ENCODE results near the gene YWHAG.
"Not testable (repeated sequence)": the region's sequence is repeated elsewhere in the genome, so short reads cannot be mapped to it uniquely, and the experiment has no call there.

Gene YWHAG

DNA sequence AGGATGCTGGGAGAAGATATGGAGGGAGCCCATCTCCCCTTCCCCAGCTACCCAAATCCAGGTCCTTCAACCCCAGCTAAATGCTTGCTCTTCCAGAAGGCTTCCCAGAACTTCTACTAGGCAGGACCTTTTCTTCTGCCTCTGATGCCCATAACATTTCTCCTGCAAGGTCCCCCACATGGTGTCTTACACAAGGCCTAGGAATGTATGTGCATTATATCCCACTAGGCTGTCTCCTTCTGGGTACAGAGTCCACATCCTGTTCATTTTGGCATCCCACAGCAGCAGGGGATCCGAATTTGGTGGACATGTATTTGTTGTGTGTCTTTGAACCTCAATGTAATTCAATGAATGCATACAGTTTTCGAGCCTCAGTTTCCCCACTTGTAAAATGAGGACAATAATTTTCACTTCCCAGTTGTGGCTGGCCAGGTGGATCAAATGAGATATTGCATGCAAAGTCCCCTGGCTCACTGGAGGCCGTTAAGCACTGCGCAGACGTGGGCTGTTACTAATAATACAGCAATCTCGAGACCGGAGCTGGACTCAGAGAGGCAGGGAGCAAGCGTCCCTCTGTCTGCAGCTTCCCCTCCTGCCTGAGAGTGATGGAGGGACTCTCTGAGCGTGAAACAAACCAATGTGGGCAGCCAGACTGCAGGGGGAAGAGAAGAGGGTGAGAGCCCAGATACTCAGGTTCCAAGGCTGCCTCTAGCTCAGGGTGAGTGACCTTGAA is 18.6 kb upstream of the YWHAG start:
- Histone ChIP-seq H3K9me3 (ENCODE audit: control insufficient read depth, insufficient read depth, low read depth, low read length) (no peaks in the 10 kb centered on the region), H3K36me3 (ENCODE audit: control insufficient read depth, insufficient read depth, low read length) (no peaks in the 10 kb centered on the region), H3K27me3 (ENCODE audit: control insufficient read depth, insufficient read depth, low read length) (no peaks in the 10 kb centered on the region), H3K4me3 (ENCODE audit: low read depth, low read length) (no peak overlapping the region), H3K9ac (ENCODE audit: low read length) (no peak overlapping the region), H3K27ac (ENCODE audit: low read depth, low read length) (no peak overlapping the region), H3K4me1 (ENCODE audit: control insufficient read depth, insufficient read depth, low read length) (peaks cover 12% of the 10 kb centered on the region; the same call in 1 of the 2 replicates)

DNA sequence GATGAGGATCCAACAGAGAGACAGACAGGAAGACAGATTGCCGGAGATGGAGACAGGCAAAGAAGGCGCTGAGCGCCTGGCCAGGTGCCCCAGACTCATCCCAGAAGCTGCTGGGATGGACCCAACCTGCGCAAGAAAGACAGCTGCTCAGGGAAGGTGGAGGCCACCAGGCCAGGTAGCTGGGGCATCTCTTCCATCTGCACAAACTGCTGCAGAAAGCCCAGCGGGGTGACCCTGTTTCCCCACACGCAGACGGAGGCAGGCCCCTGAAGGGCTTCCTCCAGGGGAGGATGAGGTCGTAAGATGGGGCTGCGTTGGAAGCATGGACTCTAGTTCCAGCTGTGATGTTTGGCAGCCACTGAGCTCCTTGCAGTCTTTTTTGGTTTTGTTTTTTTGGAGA is 16.5 kb upstream of the YWHAG start:
- Histone ChIP-seq H3K4me1 (ENCODE audit: control insufficient read depth, insufficient read depth, low read length) (peaks cover 9% of the 10 kb centered on the region; the same call in 1 of the 2 replicates), H3K36me3 (ENCODE audit: control insufficient read depth, insufficient read depth, low read length) (no peaks in the 10 kb centered on the region), H3K27ac (ENCODE audit: low read depth, low read length) (no peak overlapping the region), H3K9me3 (ENCODE audit: control insufficient read depth, insufficient read depth, low read depth, low read length) (no peaks in the 10 kb centered on the region), H3K9ac (ENCODE audit: low read length) (no peak overlapping the region), H3K4me3 (ENCODE audit: low read depth, low read length) (no peak overlapping the region), H3K27me3 (ENCODE audit: control insufficient read depth, insufficient read depth, low read length) (no peaks in the 10 kb centered on the region)

DNA sequence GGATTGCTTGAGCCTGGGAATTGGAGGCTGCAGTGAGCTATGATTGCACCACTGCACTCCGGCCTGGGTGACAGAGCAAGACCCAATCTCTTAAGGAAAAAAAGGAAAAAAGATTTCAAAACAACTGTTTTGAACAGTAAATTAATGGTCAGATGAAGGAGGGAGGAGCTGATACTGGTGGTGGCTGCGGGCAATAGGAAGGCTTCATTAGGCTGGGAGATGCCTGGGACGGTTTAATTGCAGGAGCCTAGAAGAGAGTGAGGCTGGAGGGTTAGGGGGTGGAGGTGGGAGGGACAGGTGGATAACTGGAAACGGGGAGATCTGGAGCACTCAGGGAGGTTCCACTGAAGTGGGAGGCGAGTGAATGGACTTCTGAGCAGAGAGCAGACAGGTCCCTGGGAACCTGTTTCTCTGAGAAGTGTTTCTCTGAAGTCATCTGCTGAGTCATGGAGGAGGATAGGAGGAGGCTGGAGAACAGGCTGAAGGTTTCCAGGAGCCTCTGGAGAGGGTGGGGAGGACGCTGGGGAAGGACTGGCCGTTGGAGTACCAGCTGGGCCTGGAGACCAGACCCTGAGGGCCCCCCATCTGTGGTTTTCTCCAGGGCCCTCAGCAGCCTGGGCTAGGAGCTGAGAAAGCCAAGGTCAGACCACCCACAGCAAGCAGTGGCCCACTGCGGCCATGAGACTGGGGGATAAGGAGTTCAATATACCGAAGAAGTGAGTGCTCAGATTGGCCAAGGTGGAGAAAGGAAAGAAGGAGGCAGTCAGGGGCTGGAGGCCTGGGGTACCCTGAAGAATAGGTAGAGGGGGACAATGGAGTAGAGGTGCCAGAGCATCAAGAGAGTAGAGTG is 14.4 kb upstream of the YWHAG start:
- Histone ChIP-seq H3K9me3 (ENCODE audit: control insufficient read depth, insufficient read depth, low read depth, low read length) (no peaks in the 10 kb centered on the region), H3K4me1 (ENCODE audit: control insufficient read depth, insufficient read depth, low read length) (peaks cover 14% of the 10 kb centered on the region), H3K27me3 (ENCODE audit: control insufficient read depth, insufficient read depth, low read length) (no peaks in the 10 kb centered on the region), H3K9ac (ENCODE audit: low read length) (no peak overlapping the region), H3K4me3 (ENCODE audit: low read depth, low read length) (no peak overlapping the region), H3K36me3 (ENCODE audit: control insufficient read depth, insufficient read depth, low read length) (no peaks in the 10 kb centered on the region), H3K27ac (ENCODE audit: low read depth, low read length) (no peak overlapping the region)

DNA sequence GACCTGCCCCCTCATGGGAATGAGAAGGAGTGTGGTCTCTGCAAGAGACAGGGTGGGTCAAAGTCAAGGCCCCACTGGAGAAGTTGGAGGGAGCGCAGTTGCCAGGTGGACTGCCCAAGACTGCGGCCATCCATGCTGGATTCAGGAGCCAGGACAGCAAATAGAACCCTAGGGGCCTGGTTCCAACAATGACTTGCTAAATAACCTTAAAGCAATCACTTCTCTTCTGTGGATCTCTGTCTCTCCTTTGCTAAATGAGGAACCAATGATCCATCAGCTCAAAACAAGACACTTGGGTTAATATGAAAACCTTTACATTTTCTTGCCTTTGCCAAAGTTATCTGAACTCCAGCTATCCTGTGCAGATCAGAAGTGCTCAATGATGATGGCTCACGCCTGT is 12.6 kb upstream of the YWHAG start:
- Histone ChIP-seq H3K4me1 (ENCODE audit: control insufficient read depth, insufficient read depth, low read length) (peaks cover 14% of the 10 kb centered on the region), H3K9ac (ENCODE audit: low read length) (no peak overlapping the region), H3K27ac (ENCODE audit: low read depth, low read length) (no peak overlapping the region), H3K4me3 (ENCODE audit: low read depth, low read length) (no peak overlapping the region), H3K9me3 (ENCODE audit: control insufficient read depth, insufficient read depth, low read depth, low read length) (no peaks in the 10 kb centered on the region), H3K27me3 (ENCODE audit: control insufficient read depth, insufficient read depth, low read length) (no peaks in the 10 kb centered on the region), H3K36me3 (ENCODE audit: control insufficient read depth, insufficient read depth, low read length) (no peaks in the 10 kb centered on the region)

DNA sequence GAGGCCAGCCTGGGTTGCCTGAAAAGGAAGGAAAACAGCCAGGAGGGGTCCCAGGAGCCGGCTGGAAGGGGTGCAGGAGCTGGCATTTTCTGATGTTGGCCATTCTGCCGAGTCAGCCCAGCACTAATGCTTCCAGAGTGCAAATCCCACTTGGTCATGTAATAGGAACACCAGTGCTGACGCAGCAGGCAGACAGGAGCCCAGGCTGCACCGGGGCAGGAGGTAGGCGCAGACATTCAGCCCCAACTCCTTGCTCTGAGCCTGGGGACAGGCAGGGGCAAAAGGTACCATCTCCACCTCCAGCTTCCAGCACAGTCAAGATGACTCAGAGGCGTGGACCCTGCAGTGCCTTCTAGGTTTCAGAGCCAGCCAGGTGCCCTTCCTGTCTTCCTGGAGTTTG is 10.2 kb upstream of the YWHAG start:
- Histone ChIP-seq H3K4me1 (ENCODE audit: control insufficient read depth, insufficient read depth, low read length) (peaks cover 27% of the 10 kb centered on the region), H3K9me3 (ENCODE audit: control insufficient read depth, insufficient read depth, low read depth, low read length) (no peaks in the 10 kb centered on the region), H3K27ac (ENCODE audit: low read depth, low read length) (no peak overlapping the region), H3K36me3 (ENCODE audit: control insufficient read depth, insufficient read depth, low read length) (no peaks in the 10 kb centered on the region), H3K9ac (ENCODE audit: low read length) (no peak overlapping the region), H3K4me3 (ENCODE audit: low read depth, low read length) (no peak overlapping the region), H3K27me3 (ENCODE audit: control insufficient read depth, insufficient read depth, low read length) (no peaks in the 10 kb centered on the region)

DNA sequence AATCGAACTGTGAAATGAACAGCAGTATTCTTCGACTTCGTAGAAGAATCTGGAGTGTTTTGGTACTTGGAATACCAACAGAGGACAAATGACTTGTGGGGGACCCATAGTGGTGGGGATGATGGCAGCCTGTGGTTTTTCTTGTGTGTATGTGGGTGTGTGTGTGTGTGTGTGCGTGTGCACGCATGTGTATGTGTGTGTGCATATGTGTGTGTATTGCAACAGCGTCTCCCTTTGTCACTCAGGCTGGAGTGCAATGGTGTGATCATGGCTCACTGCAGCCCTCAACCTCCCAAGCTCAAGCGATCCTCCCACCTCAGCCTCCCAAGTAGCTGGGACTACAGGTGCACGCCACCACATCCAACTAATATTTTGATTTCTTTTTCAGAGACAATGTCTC is 9.4 kb upstream of the YWHAG start:
- Histone ChIP-seq H3K27ac (ENCODE audit: low read depth, low read length) (no peak overlapping the region), H3K9ac (ENCODE audit: low read length) (no peak overlapping the region), H3K27me3 (ENCODE audit: control insufficient read depth, insufficient read depth, low read length) (no peaks in the 10 kb centered on the region)

DNA sequence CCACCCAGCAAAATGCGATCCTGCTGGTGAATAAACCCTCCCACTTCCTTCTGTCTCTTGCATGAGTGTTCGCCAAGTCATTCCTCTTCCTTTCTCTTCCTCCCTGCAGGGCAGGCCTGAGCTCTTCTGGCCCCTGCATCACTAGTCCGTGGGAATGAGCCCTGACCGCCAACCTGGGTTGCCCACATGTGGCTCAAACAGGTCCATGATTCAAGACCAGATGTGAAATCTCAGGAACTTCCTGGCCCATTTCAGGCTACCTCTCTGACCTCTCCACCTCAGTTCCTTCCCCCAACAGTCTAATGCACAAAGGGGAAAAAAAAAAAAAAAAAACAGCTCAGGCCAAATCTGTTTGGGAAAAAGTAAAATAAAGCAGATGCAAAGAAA is 5.4 kb upstream of the YWHAG start:
- Histone ChIP-seq H3K27me3 (ENCODE audit: control insufficient read depth, insufficient read depth, low read length) (no peaks in the 10 kb centered on the region), H3K9ac (ENCODE audit: low read length) (peak overlapping the region; percentile 48), H3K4me1 (ENCODE audit: control insufficient read depth, insufficient read depth, low read length) (peaks cover 25% of the 10 kb centered on the region), H3K9me3 (ENCODE audit: control insufficient read depth, insufficient read depth, low read depth, low read length) (no peaks in the 10 kb centered on the region), H3K36me3 (ENCODE audit: control insufficient read depth, insufficient read depth, low read length) (no peaks in the 10 kb centered on the region), H3K27ac (ENCODE audit: low read depth, low read length) (peak overlapping the region; percentile 10; the same call in 1 of the 2 replicates), H3K4me3 (ENCODE audit: low read depth, low read length) (no peak overlapping the region)

More for the DNA sequence above, 9.4 kb upstream of the YWHAG start:
- Histone ChIP-seq H3K4me1 (ENCODE audit: control insufficient read depth, insufficient read depth, low read length) (peaks cover 25% of the 10 kb centered on the region), H3K9me3 (ENCODE audit: control insufficient read depth, insufficient read depth, low read depth, low read length) (no peaks in the 10 kb centered on the region), H3K4me3 (ENCODE audit: low read depth, low read length) (no peak overlapping the region), H3K36me3 (ENCODE audit: control insufficient read depth, insufficient read depth, low read length) (no peaks in the 10 kb centered on the region)

DNA sequence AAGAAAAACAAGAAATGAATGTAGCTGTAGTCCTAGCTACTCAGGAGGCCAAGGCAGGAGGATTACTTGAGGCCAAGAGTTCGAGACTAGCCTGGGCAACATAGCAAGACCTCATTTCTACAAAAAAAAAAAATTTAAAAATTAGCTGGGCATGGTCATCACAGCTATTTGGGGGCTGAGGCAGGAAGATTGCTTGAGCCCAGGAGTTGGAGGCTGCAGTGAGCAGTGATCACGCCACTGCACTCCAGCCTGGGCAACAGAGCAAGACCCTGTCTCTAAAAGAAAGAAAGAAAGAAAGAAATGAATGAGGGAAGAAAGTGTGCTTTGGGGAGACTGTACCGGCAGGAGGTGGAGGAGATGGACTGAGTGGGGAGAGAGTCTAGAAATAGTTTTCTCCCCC is 5.0 kb upstream of the YWHAG start:
- H3K9me3 ChIP-seq (ENCODE audit: control insufficient read depth, insufficient read depth, low read depth, low read length); H3K9ac ChIP-seq (ENCODE audit: low read length); H3K27me3 ChIP-seq (ENCODE audit: control insufficient read depth, insufficient read depth, low read length); H3K4me3 ChIP-seq (ENCODE audit: low read depth, low read length); H3K36me3 ChIP-seq (ENCODE audit: control insufficient read depth, insufficient read depth, low read length): not testable (repeated sequence)
- H3K4me1 ChIP-seq (ENCODE audit: control insufficient read depth, insufficient read depth, low read length): peaks cover 22% of the 10 kb centered on the region
- peak overlapping the region; percentile 10; the same call in 1 of the 2 replicates for H3K27ac ChIP-seq (ENCODE audit: low read depth, low read length)

DNA sequence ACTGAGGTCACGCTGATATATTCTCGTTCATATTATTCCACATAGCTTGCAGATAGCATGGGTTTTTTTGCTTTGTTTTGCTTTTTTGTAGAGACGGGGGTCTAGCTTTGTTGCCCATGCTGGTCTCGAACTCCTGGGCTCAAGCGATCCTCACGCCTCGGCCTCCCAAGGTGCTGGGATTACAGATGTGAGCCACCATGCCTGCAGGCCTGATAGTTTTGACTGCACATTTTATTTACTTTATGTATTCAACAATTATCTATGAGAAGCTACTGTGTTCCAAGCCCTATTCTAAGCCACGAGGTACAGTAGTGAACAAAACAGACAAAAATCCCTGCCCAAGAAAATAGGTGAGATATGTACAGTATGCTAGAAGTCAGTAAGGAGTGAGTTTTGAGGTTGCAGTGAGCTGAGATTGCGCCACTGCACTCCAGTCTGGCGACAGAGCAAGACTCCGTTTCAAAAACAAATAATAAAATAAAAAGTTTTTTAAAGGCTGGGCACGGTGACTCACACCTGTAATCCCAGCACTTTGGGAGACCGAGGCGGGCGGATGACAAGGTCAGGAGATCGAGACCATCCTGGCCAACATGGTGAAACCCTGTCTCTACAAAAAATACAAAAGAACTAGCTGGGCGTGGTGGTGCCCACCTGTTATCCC is 1.3 kb upstream of the YWHAG start:
- H3K27ac ChIP-seq (ENCODE audit: low read depth, low read length): peak overlapping the region; percentile 98
- H3K4me3 ChIP-seq (ENCODE audit: low read depth, low read length): peak overlapping the region; percentile 91
- peaks cover 29% of the 10 kb centered on the region for H3K36me3 ChIP-seq (ENCODE audit: control insufficient read depth, insufficient read depth, low read length)
- peaks cover 21% of the 10 kb centered on the region for H3K4me1 ChIP-seq (ENCODE audit: control insufficient read depth, insufficient read depth, low read length)
- no peaks in the 10 kb centered on the region for H3K27me3 ChIP-seq (ENCODE audit: control insufficient read depth, insufficient read depth, low read length)
- peaks cover 2% of the 10 kb centered on the region; the same call in 1 of the 2 replicates for H3K9me3 ChIP-seq (ENCODE audit: control insufficient read depth, insufficient read depth, low read depth, low read length)
- H3K9ac ChIP-seq (ENCODE audit: low read length): peak overlapping the region; percentile 82

DNA sequence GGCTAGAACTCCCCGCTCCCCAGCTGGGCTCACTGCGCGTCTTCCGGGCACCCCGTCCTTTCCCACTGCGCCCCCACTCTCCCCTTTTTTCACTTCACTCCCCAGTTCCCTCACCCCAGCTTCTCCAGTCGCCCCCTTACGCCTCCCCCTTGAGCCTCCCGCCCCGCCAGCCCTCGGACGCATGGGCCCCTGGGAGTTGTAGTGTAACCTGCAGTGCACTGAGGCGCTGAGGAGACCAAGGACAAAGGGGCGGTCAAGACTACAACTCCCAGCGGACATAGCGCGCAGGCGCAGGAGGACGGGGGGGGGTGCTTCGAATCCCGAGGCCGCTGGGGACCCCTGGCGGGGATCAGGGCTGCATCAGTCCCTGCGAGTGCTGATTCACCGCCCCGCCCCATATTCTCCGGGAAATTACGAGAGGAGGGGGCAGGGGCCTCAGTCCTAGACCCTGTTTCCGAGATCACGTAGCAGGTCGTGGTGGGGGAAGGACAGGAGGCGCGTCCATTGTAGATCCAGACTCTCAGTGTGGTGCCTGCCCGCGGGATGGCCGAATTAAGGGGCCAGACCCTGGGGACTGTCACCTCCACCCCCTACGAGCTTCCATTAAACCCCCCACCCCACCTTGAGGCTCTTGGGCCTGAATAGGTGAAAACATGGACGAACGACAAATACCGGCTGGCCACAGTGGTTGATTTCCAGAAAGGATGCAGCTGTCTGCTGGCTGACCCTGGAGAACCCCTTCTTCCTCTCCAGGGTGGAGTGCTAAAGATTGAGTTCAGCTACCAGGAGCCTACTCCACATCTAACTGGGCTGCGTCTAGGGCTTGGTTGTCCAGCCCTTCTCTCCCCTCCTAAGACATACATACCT is 553 bp upstream of the YWHAG start:
- Histone ChIP-seq H3K4me3 (ENCODE audit: low read depth, low read length) (peak overlapping the region; percentile 91), H3K36me3 (ENCODE audit: control insufficient read depth, insufficient read depth, low read length) (peaks cover 36% of the 10 kb centered on the region), H3K9me3 (ENCODE audit: control insufficient read depth, insufficient read depth, low read depth, low read length) (peaks cover 9% of the 10 kb centered on the region; the same call in 1 of the 2 replicates), H3K9ac (ENCODE audit: low read length) (peak overlapping the region; percentile 98), H3K27ac (ENCODE audit: low read depth, low read length) (peak overlapping the region; percentile 98), H3K4me1 (ENCODE audit: control insufficient read depth, insufficient read depth, low read length) (peaks cover 16% of the 10 kb centered on the region), H3K27me3 (ENCODE audit: control insufficient read depth, insufficient read depth, low read length) (no peaks in the 10 kb centered on the region)

All from HUES6 (cell line).